Measurements from ENCODE around the gene RAPGEF3. TPM values are rescaled to one million over a fixed set of nuclear protein-coding genes. Genes with fewer than 3 reads are reported as not detected.

RAPGEF3 gene
- total RNA-seq, 1 donor from 2014 or later: 4.9 TPM

DNA sequence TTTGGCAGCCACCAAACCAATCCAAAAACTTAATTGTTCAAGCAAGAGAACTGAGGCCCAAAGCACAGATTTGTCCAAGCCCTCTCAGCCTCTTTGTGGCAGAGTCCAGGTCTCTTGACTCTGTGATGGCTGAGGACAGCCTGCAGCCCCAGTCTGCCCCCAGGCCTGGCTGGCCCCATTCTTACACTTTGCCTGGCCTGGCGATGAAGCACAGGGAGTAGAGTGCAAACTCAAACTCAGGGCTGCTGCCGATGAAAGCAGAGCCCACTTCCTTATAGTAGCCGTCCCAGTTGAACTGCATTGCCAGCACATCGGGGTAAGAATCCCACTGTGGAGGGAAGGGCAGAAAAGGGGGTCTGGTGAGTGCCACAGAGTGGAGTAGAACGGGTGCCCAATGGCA, 47.2 kb downstream of the RAPGEF3 start:
- TF ChIP-seq, protein P1, sequence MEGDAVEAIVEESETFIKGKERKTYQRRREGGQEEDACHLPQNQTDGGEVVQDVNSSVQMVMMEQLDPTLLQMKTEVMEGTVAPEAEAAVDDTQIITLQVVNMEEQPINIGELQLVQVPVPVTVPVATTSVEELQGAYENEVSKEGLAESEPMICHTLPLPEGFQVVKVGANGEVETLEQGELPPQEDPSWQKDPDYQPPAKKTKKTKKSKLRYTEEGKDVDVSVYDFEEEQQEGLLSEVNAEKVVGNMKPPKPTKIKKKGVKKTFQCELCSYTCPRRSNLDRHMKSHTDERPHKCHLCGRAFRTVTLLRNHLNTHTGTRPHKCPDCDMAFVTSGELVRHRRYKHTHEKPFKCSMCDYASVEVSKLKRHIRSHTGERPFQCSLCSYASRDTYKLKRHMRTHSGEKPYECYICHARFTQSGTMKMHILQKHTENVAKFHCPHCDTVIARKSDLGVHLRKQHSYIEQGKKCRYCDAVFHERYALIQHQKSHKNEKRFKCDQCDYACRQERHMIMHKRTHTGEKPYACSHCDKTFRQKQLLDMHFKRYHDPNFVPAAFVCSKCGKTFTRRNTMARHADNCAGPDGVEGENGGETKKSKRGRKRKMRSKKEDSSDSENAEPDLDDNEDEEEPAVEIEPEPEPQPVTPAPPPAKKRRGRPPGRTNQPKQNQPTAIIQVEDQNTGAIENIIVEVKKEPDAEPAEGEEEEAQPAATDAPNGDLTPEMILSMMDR (conservative IDR thresholded peaks at IDR 0.05): no peak
- no peak overlapping the region for H3K27ac Mint-ChIP-seq
- no peak for DNase-seq (ENCODE audit: extremely low spot score, unreplicated experiment)
- H3K4me1 Mint-ChIP-seq (ENCODE audit: unreplicated experiment): peaks cover 14% of the 10 kb centered on the region
- no peak overlapping the region for H3K4me3 Mint-ChIP-seq
- H3K36me3 Mint-ChIP-seq: no peaks in the 10 kb centered on the region
- peaks cover 2% of the 10 kb centered on the region for H3K27me3 Mint-ChIP-seq
- no peaks in the 10 kb centered on the region for H3K9me3 Mint-ChIP-seq

DNA sequence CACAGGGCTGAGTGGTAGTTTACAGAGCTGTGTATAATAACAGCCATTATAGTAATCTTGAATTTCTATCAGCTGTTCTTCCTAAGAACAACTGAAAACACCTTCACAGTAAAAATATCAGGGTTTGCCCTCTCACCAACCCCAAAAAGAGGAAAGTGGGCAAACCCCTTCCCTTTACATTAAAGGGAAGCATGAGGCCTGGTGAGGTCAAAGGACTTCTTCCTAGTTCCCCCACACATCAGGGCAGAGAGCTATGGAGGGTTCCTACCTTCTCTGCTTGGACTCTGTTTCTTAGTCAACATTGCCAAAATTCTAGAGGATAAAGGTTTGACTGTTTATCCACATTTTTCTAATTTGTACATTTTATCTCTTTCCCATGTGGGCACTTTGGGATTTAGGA, 48.4 kb downstream of the RAPGEF3 start:
- Mint-ChIP-seq H3K36me3 (no peaks in the 10 kb centered on the region), H3K4me3 (no peak overlapping the region), H3K9me3 (no peaks in the 10 kb centered on the region), H3K27me3 (peaks cover 2% of the 10 kb centered on the region), H3K4me1 (ENCODE audit: unreplicated experiment) (peaks cover 10% of the 10 kb centered on the region), H3K27ac (no peak overlapping the region)
- TF ChIP-seq, protein P1 (conservative IDR thresholded peaks at IDR 0.05): no peak
- DNase-seq (ENCODE audit: extremely low spot score, unreplicated experiment): no peak

DNA sequence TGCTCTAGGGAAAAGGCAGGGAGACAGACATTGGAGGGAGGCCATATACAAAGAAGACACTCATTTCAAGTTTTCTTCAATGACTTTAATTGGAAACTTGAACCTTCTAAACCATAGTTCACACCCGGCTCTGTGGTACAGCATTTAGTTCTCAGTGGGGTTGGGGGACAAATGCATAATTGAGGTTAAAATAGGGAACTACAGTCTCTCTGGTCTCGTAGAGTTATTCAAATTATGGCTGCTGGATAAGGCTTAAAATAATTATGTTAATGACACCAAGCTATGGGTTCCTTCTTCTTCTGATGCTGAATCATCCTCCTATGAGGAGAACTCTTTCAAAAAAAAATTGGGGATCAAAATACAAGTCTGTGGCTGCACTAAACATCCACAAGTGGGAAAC, 49.0 kb downstream of the RAPGEF3 start:
- no peaks in the 10 kb centered on the region for H3K36me3 Mint-ChIP-seq
- peaks cover 7% of the 10 kb centered on the region for H3K4me1 Mint-ChIP-seq (ENCODE audit: unreplicated experiment)
- TF ChIP-seq, protein P1 (conservative IDR thresholded peaks at IDR 0.05): no peak
- no peaks in the 10 kb centered on the region for H3K9me3 Mint-ChIP-seq
- H3K27ac Mint-ChIP-seq: no peak overlapping the region
- no peak for DNase-seq (ENCODE audit: extremely low spot score, unreplicated experiment)
- H3K4me3 Mint-ChIP-seq: no peak overlapping the region
- H3K27me3 Mint-ChIP-seq: no peaks in the 10 kb centered on the region

DNA sequence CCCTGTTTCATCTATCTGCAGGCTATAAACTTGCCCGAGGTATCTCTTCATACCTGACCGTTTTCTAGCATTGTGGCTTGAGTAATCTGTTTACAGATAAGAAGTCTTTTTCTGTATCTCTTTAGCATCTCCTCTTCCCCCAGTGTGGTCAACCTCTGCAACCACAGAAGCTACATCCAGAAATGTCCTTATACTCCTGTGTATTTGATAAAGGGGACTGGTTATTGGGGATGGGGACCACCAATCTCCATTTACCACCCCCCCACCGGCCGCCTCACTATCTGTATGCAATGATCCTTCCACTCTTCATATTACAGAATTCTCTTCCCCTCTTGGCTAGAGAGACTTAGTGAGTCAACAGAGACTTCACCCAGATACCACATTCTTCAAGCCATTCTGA, 49.4 kb downstream of the RAPGEF3 start:
- DNase-seq (ENCODE audit: extremely low spot score, unreplicated experiment): no peak
- Mint-ChIP-seq H3K9me3 (no peaks in the 10 kb centered on the region), H3K36me3 (no peaks in the 10 kb centered on the region), H3K27me3 (no peaks in the 10 kb centered on the region), H3K4me3 (no peak overlapping the region), H3K27ac (no peak overlapping the region), H3K4me1 (ENCODE audit: unreplicated experiment) (peaks cover 7% of the 10 kb centered on the region)
- TF ChIP-seq, protein P1 (conservative IDR thresholded peaks at IDR 0.05): no peak

DNA sequence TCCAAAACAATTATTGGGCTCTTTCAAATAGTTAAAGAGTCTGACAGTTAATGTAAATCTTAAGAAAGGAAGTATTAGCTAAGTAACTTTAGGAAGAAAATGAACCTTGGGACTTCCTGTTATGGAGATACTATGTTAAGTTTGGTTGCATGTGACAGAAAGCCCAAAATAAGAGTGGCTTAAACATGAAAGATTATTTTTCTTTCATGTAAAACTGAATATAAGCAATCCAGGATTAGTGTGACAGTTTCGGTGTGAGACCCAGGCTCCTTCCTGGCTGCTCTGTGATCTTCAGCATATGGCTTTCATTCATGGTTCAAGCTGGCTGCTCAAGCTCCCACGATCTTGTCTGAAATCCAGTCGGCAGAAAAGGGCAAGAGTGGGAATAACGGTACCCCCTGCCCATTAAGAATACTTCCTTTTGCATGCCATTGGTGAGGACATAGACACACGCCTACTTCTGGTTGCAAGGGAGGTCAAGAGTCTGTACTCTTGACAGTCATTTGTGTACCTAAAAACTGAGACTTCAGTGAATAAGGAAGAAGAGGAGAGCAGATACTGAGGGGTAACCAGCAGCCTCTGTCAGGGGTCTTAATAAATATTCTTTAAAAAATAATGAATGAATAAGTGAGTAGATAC, 50.7 kb downstream of the RAPGEF3 start:
- Mint-ChIP-seq H3K27ac (no peak overlapping the region), H3K36me3 (no peaks in the 10 kb centered on the region), H3K27me3 (no peaks in the 10 kb centered on the region), H3K4me3 (no peak overlapping the region), H3K9me3 (no peaks in the 10 kb centered on the region), H3K4me1 (ENCODE audit: unreplicated experiment) (peaks cover 18% of the 10 kb centered on the region)
- no peak for DNase-seq (ENCODE audit: extremely low spot score, unreplicated experiment)
- TF ChIP-seq, protein P1 (conservative IDR thresholded peaks at IDR 0.05): no peak

Data from type B pancreatic cell (in vitro differentiated cells).